HEK293T (cell line): ENCODE data around the gene HSD17B12.

ENCODE experiments used
- BHLHE40 ChIP-seq: fragments of 450-650 bp; IDR thresholded peaks from 2 replicates; pipeline ENCODE4 v1.6.1; 2016; ENCODE audit warnings: mild to moderate bottlenecking, moderate library complexity, borderline replicate concordance
- ELF4 ChIP-seq: fragments of 450-650 bp; IDR thresholded peaks from 2 replicates; pipeline ENCODE4 v1.6.1; 2017; ENCODE audit warnings: antibody characterized with exemption
- FOXM1 ChIP-seq: fragments of 450-650 bp; IDR thresholded peaks from 2 replicates; pipeline ENCODE4 v1.6.1; 2017; ENCODE audit warnings: mild to moderate bottlenecking, borderline replicate concordance
- ZNF384 ChIP-seq: fragments of 450-650 bp; IDR thresholded peaks from 2 replicates; pipeline ENCODE4 v1.6.1; 2016

DNA sequence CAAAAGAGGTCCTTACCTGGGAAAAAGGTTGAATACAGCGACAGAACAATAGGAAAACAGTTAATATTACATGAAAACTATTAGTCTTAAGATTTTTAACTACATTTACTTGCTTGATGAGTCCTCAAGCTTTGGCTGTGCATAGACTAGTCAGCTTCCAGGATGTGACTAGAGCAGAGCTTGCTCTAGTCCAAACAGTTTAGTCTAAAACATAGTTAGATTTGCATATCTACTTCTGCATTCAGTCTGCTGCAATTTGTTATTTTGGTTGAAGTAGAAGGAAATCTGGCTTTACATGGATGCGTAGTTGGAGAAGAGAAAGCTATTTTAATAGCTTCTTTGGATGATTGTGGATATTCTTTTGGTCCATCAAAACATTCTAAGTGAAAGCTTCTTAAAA is 104.8 kb downstream of the HSD17B12 start:
- TF ChIP-seq ELF4 (no peak), ZNF384 (no peak), BHLHE40 (no peak), FOXM1 (no peak)
